GM18505 (cell line): ENCODE results near the gene DCAF8L2.
"Not testable (repeated sequence)": the region's sequence is repeated elsewhere in the genome, so short reads cannot be mapped to it uniquely, and the experiment has no call there.

Source experiments
- ATAC-seq: cut with Tn5 transposase; IDR thresholded peaks from one replicate; pipeline ENCODE4 v1.9.1; 2021; ENCODE audit not compliant: unreplicated experiment
- POLR2A ChIP-seq: IDR thresholded peaks from 4 replicates; pipeline ENCODE4 v1.6.1; 2011; ENCODE audit warnings: borderline replicate concordance; ENCODE audit not compliant: insufficient read depth, insufficient read length; ENCODE audit errors: extremely low read depth

DCAF8L2 gene

GRCh38 chrX:27715610-27716009 lies 125.5 kb downstream of the DCAF8L2 start:
- no peak for TF ChIP-seq POLR2A
- ATAC-seq: no peak

DNA sequence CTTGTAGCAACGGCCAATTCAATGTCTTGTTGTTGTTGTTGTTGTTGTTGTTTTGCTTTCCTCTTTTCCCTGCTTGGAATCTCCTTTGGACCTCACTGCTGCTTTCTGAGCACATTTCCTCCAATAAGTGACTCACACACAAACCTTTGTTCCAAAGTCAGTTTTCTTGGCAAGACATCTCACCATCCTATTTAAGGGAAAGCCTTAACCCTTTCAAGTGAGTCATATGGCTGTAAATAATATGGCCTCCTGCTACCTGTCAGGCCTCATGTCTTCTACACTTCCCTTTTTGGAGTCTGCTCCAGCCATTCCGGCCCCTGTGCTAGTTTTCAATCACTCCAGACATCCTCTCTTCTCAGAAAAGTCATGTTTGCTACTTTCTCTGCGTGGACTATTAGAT lies 138.1 kb downstream of the DCAF8L2 start:
- no peak for ATAC-seq
- no peak for TF ChIP-seq POLR2A

DNA sequence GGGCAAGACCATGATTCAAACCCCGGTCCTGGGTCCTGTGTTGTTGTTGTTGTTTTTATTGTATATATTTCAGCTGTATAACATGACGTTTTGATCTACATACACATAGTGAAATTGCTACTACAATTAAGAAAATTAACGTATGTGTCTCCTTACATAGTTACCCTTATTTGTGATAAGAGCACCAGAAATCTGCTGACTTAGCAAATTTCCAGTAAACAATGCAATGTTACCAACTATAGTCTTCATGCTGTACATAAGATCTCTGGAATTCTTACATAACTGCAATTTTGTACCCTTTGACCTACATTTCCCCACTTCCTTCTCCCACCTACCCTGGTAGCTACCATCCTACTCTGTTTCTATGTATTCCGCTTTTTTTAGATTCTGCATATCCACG lies 141.8 kb downstream of the DCAF8L2 start:
- TF ChIP-seq POLR2A: no peak
- no peak for ATAC-seq

- ATAC-seq: no peak
- TF ChIP-seq POLR2A: no peak
These were observed 145.8 kb downstream of the DCAF8L2 start for GRCh38 chrX:27735914-27736313.

DNA sequence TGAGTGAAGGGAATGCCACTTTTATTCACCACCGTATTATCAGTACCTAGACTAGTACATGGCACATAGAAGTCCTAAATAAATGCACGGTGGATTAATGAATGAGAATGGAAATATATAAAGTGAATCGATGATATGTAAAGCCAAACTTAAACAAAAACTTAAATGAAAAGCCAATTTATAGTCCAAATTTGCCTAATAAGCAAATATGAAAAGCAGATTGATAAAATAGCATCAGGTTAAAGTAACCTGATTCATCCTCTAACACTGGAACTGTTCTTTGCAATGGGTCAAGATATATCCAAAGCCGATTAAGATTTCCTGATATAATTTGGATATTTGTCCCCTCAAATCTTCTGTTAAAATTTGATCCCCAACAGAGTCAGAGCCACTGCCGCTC lies 150.8 kb downstream of the DCAF8L2 start:
- no peak for ATAC-seq
- no peak for TF ChIP-seq POLR2A

GRCh38 chrX:27743521-27743920 lies 153.4 kb downstream of the DCAF8L2 start:
- ATAC-seq: not testable (repeated sequence)

GRCh38 chrX:27746516-27746915 lies 156.4 kb downstream of the DCAF8L2 start:
- TF ChIP-seq POLR2A: no peak
- no peak for ATAC-seq

- not testable (repeated sequence) for ATAC-seq
These were observed 160.2 kb downstream of the DCAF8L2 start for GRCh38 chrX:27750298-27750697.

- ATAC-seq: no peak
- no peak for TF ChIP-seq POLR2A
These were observed 161.8 kb downstream of the DCAF8L2 start for GRCh38 chrX:27751976-27752375.

DNA sequence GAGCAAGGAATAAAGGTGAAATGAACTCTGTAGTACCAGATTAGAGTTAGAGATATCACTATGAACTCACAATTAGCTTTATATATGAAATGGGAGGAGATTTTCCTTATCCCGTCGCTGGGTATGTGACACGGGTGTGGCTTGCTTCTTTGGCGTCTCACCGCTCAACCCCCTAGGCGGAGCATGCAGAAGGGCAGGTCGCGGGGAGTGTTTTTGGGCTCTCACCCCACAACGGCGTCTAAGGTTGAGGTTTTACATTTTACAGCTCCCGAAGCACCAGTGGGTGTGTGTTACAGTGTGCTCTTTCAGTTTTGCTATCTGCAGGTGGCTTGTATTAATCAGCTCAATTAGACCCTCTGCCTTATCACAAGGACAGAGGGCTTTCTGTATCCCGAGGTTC lies 175.6 kb downstream of the DCAF8L2 start:
- ATAC-seq: no peak
- no peak for TF ChIP-seq POLR2A

- no peak for ATAC-seq
- TF ChIP-seq POLR2A: no peak
These were observed 177.2 kb downstream of the DCAF8L2 start for GRCh38 chrX:27767387-27767786.

GRCh38 chrX:27775984-27776383 lies 185.8 kb downstream of the DCAF8L2 start:
- TF ChIP-seq POLR2A: no peak
- ATAC-seq: no peak

GRCh38 chrX:27796640-27797257 lies 206.6 kb downstream of the DCAF8L2 start:
- no peak for TF ChIP-seq POLR2A
- no peak for ATAC-seq

DNA sequence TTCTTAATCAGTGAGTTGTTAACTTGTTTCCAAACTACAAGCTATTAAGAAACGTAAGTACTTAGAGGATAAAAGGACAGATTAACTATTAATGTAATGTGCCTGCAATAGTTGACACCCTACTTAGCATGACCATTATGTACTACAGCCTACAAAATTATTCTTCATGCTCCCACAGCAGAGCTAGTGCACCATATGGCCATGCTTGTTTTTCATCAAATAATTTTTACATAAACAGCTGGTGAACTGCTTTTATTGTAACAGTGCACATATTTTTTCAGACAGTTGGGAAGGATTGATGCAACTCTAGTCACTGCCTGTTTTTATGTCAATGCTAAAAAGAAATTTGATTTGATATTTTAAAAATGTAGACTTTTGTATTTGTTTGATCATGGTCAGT lies 207.4 kb downstream of the DCAF8L2 start:
- no peak for ATAC-seq
- no peak for TF ChIP-seq POLR2A
